22Rv1 (cell line): Measurements from ENCODE around the gene RPL36.

Experiments used
- ZFX ChIP-seq: fragments of 450-650 bp; IDR thresholded peaks from 2 replicates; pipeline ENCODE4 v1.6.1; 2017; ENCODE audit warnings: antibody characterized with exemption, borderline replicate concordance
- TF ChIP-seq, protein P1 (sequence below): fragments of 450-650 bp; IDR thresholded peaks from 2 replicates; pipeline ENCODE4 v1.5.1; 2017; ENCODE audit warnings: mild to moderate bottlenecking

DNA sequence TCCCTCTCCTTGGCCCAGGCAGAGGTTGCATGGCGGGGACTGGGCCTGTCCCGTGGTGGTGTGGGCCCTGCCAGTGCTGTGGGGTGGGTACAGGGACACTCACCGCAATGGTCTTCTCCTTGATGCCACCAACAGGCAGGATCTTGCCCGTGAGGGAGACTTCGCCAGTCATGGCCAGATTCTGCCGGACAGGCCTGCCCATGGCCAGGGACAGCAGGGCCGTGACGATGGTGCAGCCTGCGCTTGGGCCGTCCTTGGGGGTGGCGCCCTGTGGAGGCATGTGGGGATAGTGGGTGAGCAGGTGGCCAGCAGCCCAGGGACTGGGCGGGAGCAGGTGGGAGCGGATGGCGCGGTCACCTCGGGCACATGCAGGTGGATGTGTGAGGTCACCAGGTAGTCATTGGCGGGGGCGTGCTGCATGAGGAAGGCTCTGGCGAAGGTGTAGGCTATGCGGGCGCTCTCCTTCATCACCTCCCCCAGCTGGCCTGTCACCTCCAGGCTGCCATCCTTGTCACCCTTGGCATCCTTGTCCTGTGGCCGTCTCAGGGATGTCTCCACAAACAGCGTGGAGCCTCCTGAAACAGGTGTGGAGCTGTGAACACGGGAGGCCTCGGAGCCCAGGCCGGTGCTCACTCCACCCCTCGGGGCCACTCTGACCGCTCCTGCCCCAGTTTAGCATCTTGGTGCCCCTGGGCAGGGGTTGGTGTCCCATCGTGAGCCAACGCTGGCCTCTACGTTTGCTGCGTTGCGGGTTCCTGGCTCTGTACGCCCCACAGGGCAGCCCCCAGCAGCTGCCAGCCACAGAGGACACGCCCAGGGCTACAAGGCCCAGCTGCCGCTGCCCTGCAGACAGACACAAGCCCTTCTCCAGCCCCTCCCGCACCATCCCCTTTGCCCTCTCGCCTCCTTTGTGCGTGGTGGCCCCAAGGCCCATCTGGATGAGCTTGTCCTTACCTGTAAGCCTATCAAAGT is 3.4 kb downstream of the RPL36 start:
- TF ChIP-seq, protein P1, sequence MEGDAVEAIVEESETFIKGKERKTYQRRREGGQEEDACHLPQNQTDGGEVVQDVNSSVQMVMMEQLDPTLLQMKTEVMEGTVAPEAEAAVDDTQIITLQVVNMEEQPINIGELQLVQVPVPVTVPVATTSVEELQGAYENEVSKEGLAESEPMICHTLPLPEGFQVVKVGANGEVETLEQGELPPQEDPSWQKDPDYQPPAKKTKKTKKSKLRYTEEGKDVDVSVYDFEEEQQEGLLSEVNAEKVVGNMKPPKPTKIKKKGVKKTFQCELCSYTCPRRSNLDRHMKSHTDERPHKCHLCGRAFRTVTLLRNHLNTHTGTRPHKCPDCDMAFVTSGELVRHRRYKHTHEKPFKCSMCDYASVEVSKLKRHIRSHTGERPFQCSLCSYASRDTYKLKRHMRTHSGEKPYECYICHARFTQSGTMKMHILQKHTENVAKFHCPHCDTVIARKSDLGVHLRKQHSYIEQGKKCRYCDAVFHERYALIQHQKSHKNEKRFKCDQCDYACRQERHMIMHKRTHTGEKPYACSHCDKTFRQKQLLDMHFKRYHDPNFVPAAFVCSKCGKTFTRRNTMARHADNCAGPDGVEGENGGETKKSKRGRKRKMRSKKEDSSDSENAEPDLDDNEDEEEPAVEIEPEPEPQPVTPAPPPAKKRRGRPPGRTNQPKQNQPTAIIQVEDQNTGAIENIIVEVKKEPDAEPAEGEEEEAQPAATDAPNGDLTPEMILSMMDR = no peak
- no peak for TF ChIP-seq ZFX
